Activated T-cell treated with anti-CD3 and anti-CD28 coated beads, Interleukin-2, amount 50 U/mL, for 24 hours (primary cell): Measurements from ENCODE around the gene SRSF3.
"Not testable (repeated sequence)": the region's sequence is repeated elsewhere in the genome, so short reads cannot be mapped to it uniquely, and the experiment has no call there.

ENCODE experiments used
- DNase-seq: peaks from one replicate; pipeline ENCODE4 v3.0.0-alpha.2; 2020
- H3K27ac Mint-ChIP-seq: 2 replicates; pipeline ENCODE4 v1.8.0; 2020; ENCODE audit warnings: mild to moderate bottlenecking, mixed read lengths
- H3K27me3 Mint-ChIP-seq: 2 replicates; pipeline ENCODE4 v1.8.0; 2020; ENCODE audit warnings: mixed read lengths
- H3K36me3 Mint-ChIP-seq: 2 replicates; pipeline ENCODE4 v1.8.0; 2020; ENCODE audit warnings: low read depth, mixed read lengths
- H3K4me1 Mint-ChIP-seq: 2 replicates; pipeline ENCODE4 v1.8.0; 2020; ENCODE audit warnings: low read depth, mixed read lengths
- H3K4me3 Mint-ChIP-seq: 2 replicates; pipeline ENCODE4 v1.8.0; 2020; ENCODE audit warnings: mild to moderate bottlenecking, moderate library complexity, mixed read lengths
- H3K9me3 Mint-ChIP-seq: 2 replicates; pipeline ENCODE4 v1.8.0; 2020; ENCODE audit warnings: mixed read lengths

The SRSF3 gene

DNA sequence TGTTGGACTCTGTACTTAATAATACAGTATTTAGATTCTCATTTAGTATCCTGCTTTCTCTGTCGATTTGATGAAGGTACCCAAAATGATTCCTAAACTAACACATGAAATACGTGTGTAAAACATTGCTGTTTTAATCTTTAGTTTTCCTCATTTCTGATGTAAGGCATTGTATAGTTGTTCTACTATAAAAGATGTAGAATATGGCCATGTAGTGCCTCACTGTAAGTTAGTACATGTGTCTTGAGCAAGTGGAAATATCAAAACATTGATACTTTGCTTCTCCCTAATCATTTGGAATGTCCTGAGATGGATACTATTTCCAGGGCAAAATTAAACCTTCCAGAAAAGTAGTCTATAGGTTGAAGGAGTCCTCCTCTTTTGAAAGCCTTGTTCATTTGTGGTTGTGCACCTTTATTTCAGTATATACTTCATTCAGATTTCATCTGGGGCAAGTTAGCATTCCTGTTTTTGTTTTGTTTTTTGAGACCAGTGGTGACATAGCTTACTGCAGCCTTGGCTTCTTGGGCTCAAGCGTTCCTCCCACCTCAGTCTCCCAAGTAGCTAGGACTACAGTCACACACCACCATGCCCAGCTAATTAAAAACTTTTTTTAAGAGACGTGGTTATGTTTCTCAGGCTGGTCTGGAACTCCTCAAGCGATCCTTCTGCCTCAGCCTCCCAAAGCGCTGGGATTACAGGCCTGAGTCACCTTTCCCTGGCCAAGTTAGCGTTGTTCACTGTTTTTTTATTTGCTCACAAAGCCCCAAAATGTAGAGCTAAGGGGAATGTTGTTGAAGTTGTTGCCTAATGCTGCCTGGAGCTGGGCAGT is 11.6 kb downstream of the SRSF3 start:
- no peaks in the 10 kb centered on the region for H3K27me3 Mint-ChIP-seq
- peak overlapping the region; percentile 85 for H3K27ac Mint-ChIP-seq
- no peaks in the 10 kb centered on the region for H3K9me3 Mint-ChIP-seq
- peaks cover 78% of the 10 kb centered on the region for H3K4me1 Mint-ChIP-seq
- DNase-seq: peak; percentile 28
- H3K36me3 Mint-ChIP-seq: peaks cover 99% of the 10 kb centered on the region
- H3K4me3 Mint-ChIP-seq: no peak overlapping the region

- H3K36me3 Mint-ChIP-seq: peaks cover 99% of the 10 kb centered on the region
- H3K4me1 Mint-ChIP-seq: peaks cover 67% of the 10 kb centered on the region
- not testable (repeated sequence) for H3K4me3 Mint-ChIP-seq
These were observed 13.1 kb downstream of the SRSF3 start for GRCh38 chr6:36607305-36607682.

DNA sequence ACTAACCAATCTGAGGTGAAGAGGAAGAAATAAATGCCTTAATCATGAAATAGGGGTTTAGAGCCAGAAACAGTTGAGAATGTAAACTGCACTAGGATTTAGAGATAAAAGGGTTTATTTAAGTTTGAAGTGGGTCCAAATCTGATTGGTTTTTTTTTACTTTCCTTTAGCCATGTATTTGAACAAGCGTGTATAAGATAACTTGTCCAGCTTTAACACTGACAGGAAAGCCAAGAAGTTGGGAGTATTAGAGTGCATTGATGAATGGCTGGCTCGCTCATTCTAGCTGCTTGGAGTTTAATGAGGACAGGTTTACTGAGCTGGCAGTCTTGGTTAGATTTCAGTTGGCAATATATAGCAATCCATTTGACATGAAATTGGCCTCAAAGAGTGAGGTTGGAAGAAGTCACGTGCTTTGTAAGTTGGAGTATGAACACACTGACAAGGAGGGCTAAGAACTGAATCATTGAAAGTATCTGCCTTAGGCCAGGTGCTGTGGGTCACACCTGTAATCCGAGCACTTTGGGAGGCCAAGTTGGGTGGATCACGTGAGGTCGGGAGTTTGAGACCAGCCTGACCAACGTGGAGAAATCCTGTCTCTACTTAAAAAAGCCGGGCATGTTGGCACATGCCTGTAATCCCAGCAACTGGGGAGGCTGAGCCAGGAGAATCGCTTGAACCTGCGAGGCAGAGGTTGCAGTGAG is 13.7 kb downstream of the SRSF3 start:
- Mint-ChIP-seq H3K4me1 (peaks cover 61% of the 10 kb centered on the region), H3K4me3 (no peak overlapping the region), H3K9me3 (no peaks in the 10 kb centered on the region), H3K27ac (peak overlapping the region; percentile 86), H3K36me3 (peaks cover 99% of the 10 kb centered on the region), H3K27me3 (no peaks in the 10 kb centered on the region)
- peak; percentile 28 for DNase-seq

More at GRCh38 chr6:36607305-36607682, 13.1 kb downstream of the SRSF3 start:
- not testable (repeated sequence) for H3K9me3 Mint-ChIP-seq, H3K27me3 Mint-ChIP-seq
- DNase-seq: peak; percentile 29
- H3K27ac Mint-ChIP-seq: peak overlapping the region; percentile 86

GRCh38 chr6:36608788-36609563 is 14.8 kb downstream of the SRSF3 start:
- peak; percentile 25 for DNase-seq
- Mint-ChIP-seq H3K9me3 (no peaks in the 10 kb centered on the region), H3K4me3 (no peak overlapping the region), H3K27me3 (no peaks in the 10 kb centered on the region), H3K27ac (peak overlapping the region; percentile 86), H3K4me1 (peaks cover 54% of the 10 kb centered on the region), H3K36me3 (peaks cover 99% of the 10 kb centered on the region)

- Mint-ChIP-seq H3K27me3 (no peaks in the 10 kb centered on the region), H3K4me1 (peaks cover 51% of the 10 kb centered on the region), H3K4me3 (no peak overlapping the region), H3K27ac (peak overlapping the region; percentile 74), H3K36me3 (peaks cover 98% of the 10 kb centered on the region), H3K9me3 (no peaks in the 10 kb centered on the region)
- DNase-seq: no peak
These were observed 15.4 kb downstream of the SRSF3 start for GRCh38 chr6:36609582-36609981.

- H3K36me3 Mint-ChIP-seq: peaks cover 98% of the 10 kb centered on the region
- no peak overlapping the region for H3K4me3 Mint-ChIP-seq
- H3K9me3 Mint-ChIP-seq: no peaks in the 10 kb centered on the region
- H3K27me3 Mint-ChIP-seq: no peaks in the 10 kb centered on the region
- peak overlapping the region; percentile 74 for H3K27ac Mint-ChIP-seq
- DNase-seq: no peak
- H3K4me1 Mint-ChIP-seq: peaks cover 50% of the 10 kb centered on the region
These were observed 16.1 kb downstream of the SRSF3 start for GRCh38 chr6:36610041-36610955.

DNA sequence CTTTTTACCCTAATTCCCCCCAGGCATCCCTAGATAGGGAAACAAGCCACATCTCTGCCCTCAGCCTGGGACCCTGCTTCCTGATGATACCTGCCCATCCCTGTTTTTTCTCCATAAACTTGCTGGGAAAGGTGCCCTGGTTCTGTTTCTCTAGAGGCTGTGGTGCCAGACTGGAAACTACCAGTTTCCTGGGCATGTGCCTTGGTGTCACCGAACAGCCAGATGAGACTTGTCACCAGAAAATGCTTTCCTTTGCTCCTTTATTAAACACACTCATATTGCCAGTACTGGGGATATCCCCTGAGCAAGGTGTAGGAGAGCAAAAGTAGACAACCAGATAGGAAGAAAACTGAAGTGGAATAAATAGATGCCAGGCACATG is 16.8 kb downstream of the SRSF3 start:
- no peak overlapping the region for H3K4me3 Mint-ChIP-seq
- peaks cover 46% of the 10 kb centered on the region for H3K4me1 Mint-ChIP-seq
- peaks cover 95% of the 10 kb centered on the region for H3K36me3 Mint-ChIP-seq
- peak overlapping the region; percentile 54 for H3K27ac Mint-ChIP-seq
- DNase-seq: no peak
- no peaks in the 10 kb centered on the region for H3K27me3 Mint-ChIP-seq
- no peaks in the 10 kb centered on the region for H3K9me3 Mint-ChIP-seq

GRCh38 chr6:36611679-36612078 is 17.5 kb downstream of the SRSF3 start:
- not testable (repeated sequence) for H3K27me3 Mint-ChIP-seq, H3K4me3 Mint-ChIP-seq, H3K9me3 Mint-ChIP-seq, DNase-seq
- Mint-ChIP-seq H3K27ac (peak overlapping the region; percentile 81), H3K36me3 (peaks cover 95% of the 10 kb centered on the region), H3K4me1 (peaks cover 43% of the 10 kb centered on the region)

DNA sequence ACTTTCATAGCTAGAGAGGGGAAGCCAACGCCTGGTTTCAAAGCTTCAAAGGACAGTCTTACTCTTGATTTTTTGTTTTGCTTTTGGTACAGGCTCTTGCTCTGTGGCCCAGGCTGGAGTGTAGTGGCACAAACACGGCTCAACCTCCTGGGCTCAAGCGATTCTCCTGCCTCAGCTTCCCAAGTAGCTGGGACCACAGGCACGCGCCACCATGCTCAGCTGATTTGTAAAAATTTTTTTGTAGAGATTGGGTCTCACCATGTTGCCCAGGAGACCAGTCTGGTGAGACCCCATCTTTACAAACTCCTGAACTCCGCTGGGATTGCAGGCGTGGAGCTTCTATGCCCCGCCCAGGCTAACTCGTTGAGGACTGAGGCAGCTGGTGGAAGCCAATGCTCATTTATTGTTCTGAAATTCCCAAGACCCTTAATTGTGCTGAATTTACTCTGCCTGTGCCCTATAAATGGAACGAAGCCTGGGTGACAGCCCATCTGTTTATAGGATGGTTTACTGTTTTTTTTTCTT is 18.0 kb downstream of the SRSF3 start:
- H3K36me3 Mint-ChIP-seq: peaks cover 94% of the 10 kb centered on the region
- peaks cover 45% of the 10 kb centered on the region for H3K4me1 Mint-ChIP-seq

DNA sequence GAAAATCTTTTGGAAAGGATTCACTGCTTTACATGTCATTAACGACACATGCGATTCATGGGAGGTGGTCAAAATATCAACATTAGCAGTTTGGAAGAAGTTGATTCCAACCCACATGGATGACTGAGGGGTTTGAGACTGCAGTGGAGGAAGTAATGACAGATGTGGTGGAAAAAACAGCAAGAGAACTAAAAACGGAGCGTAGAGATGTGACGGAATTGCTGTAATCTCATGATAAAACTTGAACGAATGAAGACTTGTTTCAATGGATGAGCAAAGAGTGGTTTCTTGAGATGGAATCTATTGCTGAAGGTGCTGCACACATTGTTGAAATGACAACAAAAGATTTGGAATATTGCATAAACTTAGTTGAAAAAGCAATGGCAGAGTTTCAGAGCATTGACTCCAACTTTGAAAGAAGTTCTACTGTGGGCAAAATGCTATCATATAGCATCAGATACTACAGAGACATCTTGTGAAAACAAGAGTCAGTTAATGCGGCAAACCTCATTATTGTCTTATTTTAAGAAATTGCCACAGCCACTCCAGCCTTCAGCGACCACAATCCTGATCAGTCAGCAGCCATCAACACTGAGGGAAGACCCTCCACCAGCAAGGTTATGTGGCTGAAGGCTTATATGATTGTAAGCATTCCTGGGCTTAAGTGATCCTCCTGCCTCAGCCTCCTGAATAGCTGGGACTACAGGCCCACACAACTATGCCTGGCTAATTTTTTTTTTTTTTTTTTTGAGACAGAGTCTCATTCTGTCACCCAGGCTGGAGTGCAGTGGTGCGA is 19.2 kb downstream of the SRSF3 start:
- Mint-ChIP-seq H3K9me3 (no peaks in the 10 kb centered on the region), H3K4me3 (no peak overlapping the region), H3K27me3 (no peaks in the 10 kb centered on the region), H3K4me1 (peaks cover 37% of the 10 kb centered on the region), H3K36me3 (peaks cover 86% of the 10 kb centered on the region), H3K27ac (peak overlapping the region; percentile 40)
- peak; percentile 14 for DNase-seq

More for the DNA sequence above, 18.0 kb downstream of the SRSF3 start:
- H3K27ac Mint-ChIP-seq: peak overlapping the region; percentile 81
- H3K27me3 Mint-ChIP-seq: no peaks in the 10 kb centered on the region
- H3K4me3 Mint-ChIP-seq: no peak overlapping the region
- no peaks in the 10 kb centered on the region for H3K9me3 Mint-ChIP-seq
- DNase-seq: no peak

DNA sequence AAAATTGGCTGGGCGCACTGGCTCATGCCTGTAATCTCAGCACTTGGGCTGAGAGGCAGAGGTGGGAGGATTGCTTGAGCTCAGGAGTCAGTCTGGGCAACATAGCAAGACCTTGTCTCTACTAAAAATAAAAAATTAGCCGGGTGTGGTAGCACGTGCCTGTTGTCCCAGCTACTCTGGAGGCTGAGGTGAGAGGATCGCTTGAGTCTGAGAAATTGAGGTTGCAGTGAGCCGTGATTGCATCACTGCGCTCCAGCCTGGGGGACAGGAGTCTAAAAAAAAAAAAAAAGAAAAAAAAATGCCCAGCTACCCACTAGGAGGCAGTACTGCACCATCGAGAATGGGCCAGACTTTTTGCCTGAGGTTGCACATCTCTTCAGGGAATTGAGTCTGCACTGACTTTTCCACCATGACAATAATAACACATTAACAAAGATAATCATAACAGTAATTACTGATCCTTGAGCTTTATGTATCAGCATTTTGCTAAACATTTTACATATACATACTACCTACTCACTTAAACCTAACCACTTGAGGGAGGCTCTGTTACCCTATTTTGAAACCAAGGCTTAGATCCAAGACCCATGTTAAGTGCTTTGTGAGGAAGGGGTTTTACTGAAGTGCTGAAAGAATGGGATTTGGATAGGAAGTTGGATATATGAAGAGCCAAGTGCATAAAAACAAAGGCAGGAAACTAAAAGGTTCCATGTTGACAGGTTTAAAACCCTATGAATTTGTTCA is 21.0 kb downstream of the SRSF3 start:
- no peak overlapping the region for H3K4me3 Mint-ChIP-seq
- no peaks in the 10 kb centered on the region for H3K9me3 Mint-ChIP-seq
- peak; percentile 56 for DNase-seq
- H3K36me3 Mint-ChIP-seq: peaks cover 79% of the 10 kb centered on the region
- H3K27ac Mint-ChIP-seq: peak overlapping the region; percentile 86
- no peaks in the 10 kb centered on the region for H3K27me3 Mint-ChIP-seq
- H3K4me1 Mint-ChIP-seq: peaks cover 25% of the 10 kb centered on the region

- peaks cover 19% of the 10 kb centered on the region for H3K4me1 Mint-ChIP-seq
- H3K27me3 Mint-ChIP-seq: no peaks in the 10 kb centered on the region
- DNase-seq: peak; percentile 32
- H3K9me3 Mint-ChIP-seq: no peaks in the 10 kb centered on the region
- H3K4me3 Mint-ChIP-seq: no peak overlapping the region
- H3K27ac Mint-ChIP-seq: peak overlapping the region; percentile 64
- H3K36me3 Mint-ChIP-seq: peaks cover 60% of the 10 kb centered on the region
These were observed 22.8 kb downstream of the SRSF3 start for GRCh38 chr6:36616893-36617521.
